B cell (primary cell): Measurements from ENCODE around the gene FSIP1. TPM values are rescaled to one million over a fixed set of nuclear protein-coding genes. Genes with fewer than 3 reads are reported as not detected.

Source experiments
- ATAC-seq: fragments of 200-7000 bp; cut with Tn5 transposase; one replicate; pipeline ENCODE4 v1.10.0; 2021; ENCODE audit warnings: low read depth, mild to moderate bottlenecking, moderate number of reproducible peaks, moderate library complexity
- CTCF ChIA-PET: fragments of 350-600 bp; sonication (Branson Sonifier 250); formaldehyde crosslinking; loops from one replicate; lab custom pipeline; 2021; ENCODE audit warnings: antibody characterized with exemption, inconsistent platforms; lab: Charles Lee
- POLR2A ChIA-PET: fragments of 350-600 bp; sonication (Branson Sonifier 250); formaldehyde crosslinking; loops from one replicate; lab custom pipeline; 2021; ENCODE audit warnings: antibody characterized with exemption; lab: Charles Lee
- DNase-seq: peaks from one replicate; pipeline ENCODE4 v3.0.0; 2013
- H2AFZ ChIP-seq: 2 replicates; pipeline ENCODE4 v1.6.1; 2012; ENCODE audit warnings: mild to moderate bottlenecking, low read depth, low read length; ENCODE audit not compliant: insufficient read depth, poor library complexity, severe bottlenecking
- H3K27ac ChIP-seq, 2 donors: 1 replicate in 1 of 2; 2 replicates in 1 of 2; pipeline ENCODE4 v1.5.1; 2012 to 2013; ENCODE audit warnings: low read length in 2 of 2, mild to moderate bottlenecking in 2 of 2, moderate library complexity in 1 of 2
- H3K27me3 ChIP-seq, 4 experiments: fragments of 200-600 bp in 1 of 4; sonication (generic) in 1 of 4; replicated peaks in 1 of 4; 1 replicate in 2 of 4; 2 replicates in 2 of 4; pipeline versions ENCODE4 v1.6.1 to v1.7.0; 2013 to 2016; ENCODE audit warnings: low read length in 3 of 4, mild to moderate bottlenecking in 2 of 4, mixed read lengths in 1 of 4, moderate library complexity in 1 of 4; ENCODE audit not compliant: insufficient read depth in 4 of 4, control insufficient read depth in 3 of 4; ENCODE audit errors: control extremely low read depth in 1 of 4
- H3K36me3 ChIP-seq, 2 experiments: replicated peaks in 1 of 2; 1 replicate in 1 of 2; 2 replicates in 1 of 2; pipeline versions ENCODE4 v1.6.1 to v1.7.1; 2013; ENCODE audit warnings: low read length in 1 of 2; ENCODE audit not compliant: insufficient read depth in 2 of 2, control insufficient read depth in 1 of 2; ENCODE audit errors: control extremely low read depth in 1 of 2, extremely low read depth in 1 of 2
- H3K4me1 ChIP-seq, 2 donors: fragments of 200-600 bp in 1 of 2; sonication (generic) in 1 of 2; 1 replicate in 1 of 2; 2 replicates in 1 of 2; pipeline versions ENCODE4 v1.5.1 to v1.6.1; 2013 to 2017; ENCODE audit warnings: low read length in 2 of 2; ENCODE audit not compliant: control insufficient read depth in 2 of 2, insufficient read depth in 2 of 2
- H3K4me2 ChIP-seq: replicated peaks from 2 replicates; pipeline ENCODE3; 2012; ENCODE audit warnings: mild to moderate bottlenecking, low read depth, low read length; ENCODE audit not compliant: poor library complexity, severe bottlenecking
- H3K4me3 ChIP-seq, 5 experiments: fragments of 200-600 bp in 1 of 5; sonication (generic) in 1 of 5; 1 replicate in 3 of 5; 2 replicates in 2 of 5; pipeline versions ENCODE4 v1.5.1 to v1.7.0; 2011 to 2016; ENCODE audit warnings: low read length in 4 of 5, mild to moderate bottlenecking in 4 of 5, low read depth in 2 of 5, control low read depth in 1 of 5, moderate library complexity in 1 of 5; ENCODE audit not compliant: insufficient read depth in 1 of 5; ENCODE audit errors: control extremely low read depth in 1 of 5, extremely low read depth in 1 of 5
- H3K79me2 ChIP-seq: fragments of 200-600 bp; sonication (generic); one replicate; pipeline ENCODE4 v1.6.0; 2016; ENCODE audit warnings: low read length; ENCODE audit not compliant: control insufficient read depth, insufficient read depth
- H3K9ac ChIP-seq: fragments of 200-600 bp; sonication (generic); 2 replicates; pipeline ENCODE4 v1.6.1; 2017; ENCODE audit warnings: mild to moderate bottlenecking, low read length, moderate library complexity
- H3K9me3 ChIP-seq, 3 donors: one replicate each; pipeline versions ENCODE4 v1.6.1 to v1.7.1; 2013; ENCODE audit warnings: low read length in 2 of 3; ENCODE audit not compliant: control insufficient read depth in 2 of 3, insufficient read depth in 1 of 3; ENCODE audit errors: control extremely low read depth in 1 of 3
- H4K20me1 ChIP-seq: 2 replicates; pipeline ENCODE4 v1.6.0; 2012; ENCODE audit warnings: mild to moderate bottlenecking, low read length; ENCODE audit not compliant: insufficient read depth, control insufficient read depth, poor library complexity, severe bottlenecking
- H3K27ac Mint-ChIP-seq: one replicate; pipeline ENCODE4 v1.8.0; 2021; ENCODE audit warnings: mixed read lengths
- H3K27me3 Mint-ChIP-seq: one replicate; pipeline ENCODE4 v1.8.0; 2021; ENCODE audit warnings: mixed read lengths
- H3K4me1 Mint-ChIP-seq: one replicate; pipeline ENCODE4 v1.8.0; 2021; ENCODE audit warnings: mixed read lengths
- H3K4me3 Mint-ChIP-seq: one replicate; pipeline ENCODE4 v1.8.0; 2021; ENCODE audit warnings: mixed read lengths
- H3K9me3 Mint-ChIP-seq: one replicate; pipeline ENCODE4 v1.8.0; 2022; ENCODE audit warnings: mixed read lengths; ENCODE audit not compliant: insufficient read depth
- CTCF ChIP-seq: fragments of 200-600 bp; IDR thresholded peaks from one replicate; pipeline ENCODE4 v1.8.0; 2022; ENCODE audit warnings: antibody characterized with exemption, mild to moderate bottlenecking
- EZH2 ChIP-seq: IDR thresholded peaks from 2 replicates; pipeline ENCODE4 v1.6.1; 2012; ENCODE audit warnings: borderline replicate concordance, low read depth, mild to moderate bottlenecking, moderate library complexity, low read length; ENCODE audit not compliant: insufficient read depth, poor library complexity, severe bottlenecking
- WGBS: methylation state at CpG from one replicate; pipeline ENCODE4 v1.1.5; 2013; ENCODE audit warnings: missing lambda C conversion rate; ENCODE audit not compliant: insufficient coverage; 5-methylcytosine and 5-hydroxymethylcytosine counted together
- intact Hi-C: fragments of 100-400 bp; cut with micrococcal nuclease; formaldehyde crosslinking; loops from one replicate; pipeline ENCODE4 v1.10.0; 2022
- polyA plus RNA-seq: library from polyadenylated mRNA; depleted of rRNA; stranded (reverse); fragments of >200 nt; gene quantifications from 2 replicates; pipeline ENCODE4 v1.2.3, GENCODE V29; 2012
- total RNA-seq, 2 donors: library from RNA; stranded (reverse); fragments of 120-200 nt in 1 of 2; gene quantifications; 1 replicate in 1 of 2; 2 replicates in 1 of 2; pipeline versions ENCODE4 v1.2.3 to v1.2.4, GENCODE V29; 2013 to 2022

Gene FSIP1
- total and polyA plus RNA-seq, 2 donors (not counting 1 experiment from before 2014, with no cell fraction given), result 0.19 to 0.49 TPM

DNA sequence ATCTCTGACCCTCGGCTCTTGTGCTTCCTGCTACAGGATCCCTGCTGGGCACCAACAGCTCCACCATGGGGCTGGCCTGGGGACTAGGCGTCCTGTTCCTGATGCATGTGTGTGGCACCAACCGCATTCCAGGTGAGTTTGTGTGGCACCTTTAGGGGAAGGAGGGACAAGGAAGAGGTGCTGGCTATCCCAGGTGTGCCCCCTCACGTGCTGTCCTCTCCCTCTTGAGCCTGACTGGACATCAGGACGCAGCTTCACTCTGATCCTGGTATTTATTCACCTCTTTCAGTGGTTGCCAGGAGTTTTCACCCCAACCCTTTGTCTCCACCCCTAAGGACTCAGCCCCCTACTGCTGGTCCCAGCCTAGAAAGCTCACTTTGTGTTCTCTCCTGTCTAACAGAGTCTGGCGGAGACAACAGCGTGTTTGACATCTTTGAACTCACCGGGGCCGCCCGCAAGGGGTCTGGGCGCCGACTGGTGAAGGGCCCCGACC, 200.8 kb downstream of the FSIP1 start:
- H3K27ac Mint-ChIP-seq, result no peak overlapping the region
- TF ChIP-seq CTCF (no peak), EZH2 (no peak)
- Histone ChIP-seq H3K9ac (no peak overlapping the region), H3K4me2 (no peak overlapping the region), H3K79me2 (no peaks in the 10 kb centered on the region), H4K20me1 (no peaks in the 10 kb centered on the region), H3K4me3 (no peak overlapping the region), H2AFZ (no peak overlapping the region), H3K36me3 (no peaks in the 10 kb centered on the region), H3K4me1 (peaks cover 6 to 20% of the 10 kb centered on the region in 2 donors), H3K27me3 (peaks cover 0 to 28% (median 4%) of the 10 kb centered on the region in 4 experiments), H3K27ac (no peak overlapping the region), H3K9me3 (no peaks in the 10 kb centered on the region)
- intact Hi-C loops, result no loop called here
- ChIA-PET POLR2A (no interaction called here), CTCF (no interaction called here)
- DNase-seq (no peak), ATAC-seq (no peak)
- H3K27me3 Mint-ChIP-seq, result peaks cover 60% of the 10 kb centered on the region
- peaks cover 13% of the 10 kb centered on the region for H3K4me1 Mint-ChIP-seq
- H3K9me3 Mint-ChIP-seq, result no peaks in the 10 kb centered on the region
- H3K4me3 Mint-ChIP-seq, result no peak overlapping the region
- 85% methylated on average over 13 of the region's 13 CpGs for WGBS

- H3K4me3 ChIP-seq, result no peak overlapping the region
- H3K27ac Mint-ChIP-seq, result no peak overlapping the region
- ChIA-PET POLR2A (no interaction called here), CTCF (no interaction called here)
- no peak for ATAC-seq
- no peaks in the 10 kb centered on the region for H4K20me1 ChIP-seq
- no peak overlapping the region for H3K9ac ChIP-seq
- H3K27me3 Mint-ChIP-seq, result peaks cover 65% of the 10 kb centered on the region
- peak overlapping the region; percentile 60 for H3K4me2 ChIP-seq
- H3K4me1 ChIP-seq, result peaks cover 6 to 20% of the 10 kb centered on the region in 2 donors
- intact Hi-C loops, result no loop called here
- 27% methylated on average over 18 of the region's 18 CpGs for WGBS
- peaks cover 13% of the 10 kb centered on the region for H3K4me1 Mint-ChIP-seq
- TF ChIP-seq CTCF (no peak), EZH2 (no peak)
- H3K36me3 ChIP-seq, result no peaks in the 10 kb centered on the region
- peaks cover 0 to 28% (median 4%) of the 10 kb centered on the region in 4 experiments for H3K27me3 ChIP-seq
- no peak overlapping the region for H2AFZ ChIP-seq
- no peaks in the 10 kb centered on the region for H3K79me2 ChIP-seq
- H3K9me3 Mint-ChIP-seq, result no peaks in the 10 kb centered on the region
- H3K4me3 Mint-ChIP-seq, result peak overlapping the region; percentile 42
- no peak for DNase-seq
- no peaks in the 10 kb centered on the region for H3K9me3 ChIP-seq
- no peak overlapping the region for H3K27ac ChIP-seq
These were observed 201.3 kb downstream of the FSIP1 start for GRCh38 chr15:39581242-39581792.
